ENCODE data around the gene TMEM218.
"Not testable (repeated sequence)": the region's sequence is repeated elsewhere in the genome, so short reads cannot be mapped to it uniquely, and the experiment has no call there.

Gene TMEM218

GRCh38 chr11:125128450-125128849 lies 17.0 kb upstream of the TMEM218 start:
- no peak for DNase-seq

GRCh38 chr11:125124618-125124992 lies 13.2 kb upstream of the TMEM218 start:
- DNase-seq = no peak

- DNase-seq = no peak
Measured at GRCh38 chr11:125123947-125124617, 12.7 kb upstream of the TMEM218 start.

DNA sequence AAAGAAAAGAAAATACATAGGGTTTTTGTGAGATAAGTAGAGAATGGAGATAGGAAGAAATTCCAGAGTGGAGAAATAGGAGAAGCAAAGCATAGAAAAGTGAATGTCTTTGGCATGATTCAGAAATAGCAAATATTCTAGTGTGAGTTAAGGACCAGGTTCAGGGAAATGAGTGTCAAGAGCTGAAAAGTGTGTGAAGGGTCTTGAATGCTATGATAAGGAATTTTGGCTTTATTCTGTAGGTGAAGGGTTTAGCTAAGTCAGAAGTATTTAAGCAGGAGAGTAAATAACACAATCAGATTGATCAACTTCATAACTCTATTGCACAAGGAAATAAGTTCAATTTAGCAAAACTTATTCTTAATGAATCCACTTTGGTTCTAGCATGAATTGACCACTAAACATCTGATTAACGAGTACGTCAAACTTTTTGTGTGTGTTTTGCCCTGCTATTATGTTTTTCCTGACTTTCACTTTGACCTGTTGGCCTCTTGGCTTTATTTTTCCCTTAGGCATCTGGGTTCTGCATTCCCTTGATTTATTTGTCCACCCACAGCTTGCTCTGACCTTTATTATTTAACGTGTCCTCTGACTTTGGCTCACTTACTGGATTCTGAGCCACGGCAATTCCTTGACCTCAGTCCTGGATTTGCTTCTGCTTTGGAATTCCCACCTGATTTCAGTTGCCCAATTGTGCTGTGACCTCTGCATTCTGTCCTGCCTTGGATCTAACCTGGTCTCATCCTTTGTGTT lies 11.9 kb upstream of the TMEM218 start:
- DNase-seq = no peak

DNA sequence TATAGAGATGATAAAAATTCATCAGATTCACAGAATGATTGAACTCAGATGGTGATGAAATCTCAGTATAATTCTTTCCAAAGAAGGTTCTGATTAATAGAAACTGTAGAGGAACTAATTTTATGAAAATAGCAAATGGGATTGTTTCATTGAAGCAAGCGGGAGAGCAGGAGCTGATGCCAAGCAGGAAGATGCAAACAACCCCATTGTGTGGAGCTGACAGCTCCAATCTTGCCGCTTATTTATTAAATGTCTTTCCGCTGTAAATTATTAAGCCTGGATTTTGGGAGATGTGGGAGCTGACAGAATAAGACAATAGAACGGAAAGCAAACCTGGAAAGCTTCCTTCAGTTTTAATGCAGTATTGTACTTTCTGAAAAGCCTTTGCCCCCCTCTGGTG lies 6.0 kb upstream of the TMEM218 start:
- no peak for DNase-seq

DNA sequence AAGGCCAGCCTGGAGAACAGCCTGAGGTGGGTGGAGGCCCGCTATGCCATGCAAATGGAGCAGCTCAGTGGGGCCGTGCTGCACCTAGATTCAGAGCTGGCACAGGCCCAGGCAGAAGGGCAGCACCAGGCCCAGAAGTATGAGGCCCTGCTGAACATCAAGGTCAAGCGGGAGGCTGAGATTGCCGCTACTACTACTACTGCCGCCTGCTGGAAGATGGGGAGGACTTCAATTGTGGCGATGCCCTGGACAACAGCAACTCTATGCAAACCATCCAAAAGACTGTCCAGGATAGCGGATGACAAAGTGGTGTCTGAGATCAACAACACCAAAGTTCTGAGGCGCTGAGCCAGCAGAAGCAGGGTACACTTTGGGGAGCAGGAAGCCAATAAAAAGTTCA lies 3.1 kb upstream of the TMEM218 start:
- DNase-seq = no peak

- DNase-seq = no peak
Measured at GRCh38 chr11:125112208-125112604, 780 bp upstream of the TMEM218 start.

DNA sequence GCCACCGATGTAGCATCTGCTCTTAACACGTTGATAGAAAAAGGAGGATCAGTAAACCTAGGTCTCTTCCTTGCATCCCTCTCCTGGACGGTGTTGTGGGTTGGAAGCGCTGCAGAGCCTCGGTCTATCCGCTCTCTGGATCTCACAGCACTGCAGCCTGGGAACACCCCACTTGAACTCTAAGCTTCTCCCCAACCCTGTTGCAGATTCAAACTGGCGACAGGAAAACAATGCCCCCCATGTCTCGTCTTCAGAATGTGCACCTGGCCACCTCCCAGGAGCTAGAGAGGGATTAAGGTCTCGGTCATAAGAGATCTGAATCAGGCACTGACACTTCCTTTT lies 454 bp downstream of the TMEM218 start:
- no peak for DNase-seq

- DNase-seq = no peak
Measured at GRCh38 chr11:125110506-125110905, 920 bp downstream of the TMEM218 start.

DNA sequence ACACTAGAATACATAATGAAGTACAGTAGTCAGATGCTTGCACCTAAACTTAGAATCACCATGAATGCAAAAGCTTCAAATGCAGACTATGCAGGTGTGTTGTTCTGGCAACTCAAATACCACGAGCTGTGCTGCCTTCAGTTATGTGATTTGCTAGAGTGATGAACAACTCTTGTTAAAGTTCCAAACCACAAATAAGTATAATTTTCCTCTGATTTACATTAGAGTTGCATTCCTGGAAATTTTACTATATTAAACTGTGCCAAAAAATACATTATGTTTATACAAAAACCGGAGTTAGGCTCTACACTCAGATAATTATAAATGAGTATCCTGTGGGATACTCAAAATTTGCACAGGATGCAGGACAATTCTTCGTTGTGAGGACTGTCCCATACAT lies 3.0 kb downstream of the TMEM218 start:
- no peak for DNase-seq

DNA sequence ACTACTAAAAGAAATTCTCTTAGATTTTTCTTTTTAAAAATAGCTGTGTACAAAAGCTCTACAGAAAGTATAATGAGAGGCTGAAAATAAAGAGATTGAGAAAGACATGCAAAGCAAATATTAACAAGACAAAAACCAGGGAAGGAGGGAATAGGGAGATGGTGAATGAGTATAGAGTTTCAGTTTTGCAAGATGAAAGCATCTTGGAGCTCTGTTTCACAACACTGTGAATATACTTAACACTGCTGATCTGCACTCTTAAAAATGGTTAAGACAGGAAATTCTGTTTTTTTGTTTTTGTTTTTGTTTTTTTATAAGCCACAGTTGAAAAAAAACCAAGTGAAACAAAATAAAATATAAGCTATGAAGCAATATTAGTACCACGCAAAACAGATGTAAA lies 5.5 kb downstream of the TMEM218 start:
- DNase-seq = no peak

DNA sequence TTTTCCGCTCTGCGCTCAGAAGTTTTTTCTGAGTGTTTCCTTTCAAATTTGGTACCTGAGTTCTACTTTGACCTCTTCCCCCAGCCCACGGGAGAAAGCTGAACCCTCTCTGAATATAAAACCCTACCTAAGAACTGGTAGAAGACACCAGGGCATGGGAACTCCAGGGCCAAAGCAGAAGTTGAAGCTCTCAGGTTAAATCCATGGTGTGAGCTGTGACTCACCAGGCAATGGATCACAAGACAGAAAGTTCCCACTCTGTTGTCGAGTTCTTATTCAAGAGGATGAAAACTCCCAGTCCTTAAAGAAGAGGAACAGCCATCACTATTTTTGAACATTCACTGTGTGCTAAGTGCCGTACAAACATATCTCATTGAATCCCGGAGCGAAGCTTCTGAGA lies 8.9 kb downstream of the TMEM218 start:
- no peak for DNase-seq

DNA sequence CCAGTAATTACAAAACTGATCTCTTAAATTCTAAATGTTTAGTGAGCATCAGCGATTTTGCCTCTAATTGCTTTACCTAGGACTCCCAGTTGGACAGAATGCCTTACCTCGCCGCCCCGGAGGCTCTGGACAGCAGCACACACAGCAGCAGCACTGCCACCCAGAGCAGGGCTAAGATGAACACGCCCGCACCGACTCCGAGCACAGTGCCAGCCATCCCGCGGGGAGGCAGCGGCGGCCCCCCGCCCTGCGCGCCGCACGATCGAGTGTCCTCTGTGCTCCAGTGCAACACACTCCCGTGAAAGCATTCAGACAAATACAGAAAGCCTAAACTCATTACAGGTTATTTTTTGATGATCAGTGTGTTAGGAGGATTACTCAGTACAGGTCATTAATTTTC lies 9.4 kb downstream of the TMEM218 start:
- DNase-seq = no peak

DNA sequence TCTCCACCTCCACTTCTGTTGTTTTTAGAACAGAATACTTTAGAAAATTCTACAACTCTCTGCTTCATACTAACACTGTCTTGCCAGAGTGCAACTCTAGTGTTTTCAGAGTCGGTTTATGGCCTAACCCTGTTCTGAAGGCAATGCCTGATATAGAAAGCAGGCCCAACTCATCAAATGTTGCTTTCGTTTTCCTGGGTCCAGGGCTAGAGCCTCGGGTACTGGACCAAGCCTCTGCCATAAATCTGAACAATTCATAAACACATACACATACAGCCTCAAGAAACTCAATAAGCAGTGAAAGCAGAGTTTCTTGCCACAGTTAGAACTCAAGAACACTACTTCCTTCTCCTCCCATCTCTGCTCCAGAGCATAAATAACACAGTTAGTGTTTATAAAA lies 9.8 kb downstream of the TMEM218 start:
- no peak for DNase-seq

DNA sequence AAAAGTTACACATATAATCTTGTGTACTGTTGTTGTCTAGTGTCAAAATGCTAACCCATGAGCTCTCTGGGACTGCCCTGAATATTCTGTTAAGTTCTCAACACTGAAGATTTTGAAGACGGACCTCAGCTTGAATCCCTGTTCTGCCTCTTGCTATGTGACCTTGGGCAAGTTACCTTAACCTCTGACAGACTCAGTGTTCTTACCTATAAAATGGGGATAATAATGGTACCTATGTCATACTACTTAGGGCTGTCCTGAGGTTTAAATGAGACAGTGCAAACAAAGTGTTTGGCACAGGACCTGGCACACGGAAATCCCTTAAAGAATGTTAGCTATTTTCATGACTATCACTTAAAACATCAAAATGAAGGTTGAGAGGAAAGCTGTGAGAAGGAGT lies 11.3 kb downstream of the TMEM218 start:
- no peak for DNase-seq

GRCh38 chr11:125094731-125095130 lies 16.7 kb downstream of the TMEM218 start:
- no peak for DNase-seq

DNA sequence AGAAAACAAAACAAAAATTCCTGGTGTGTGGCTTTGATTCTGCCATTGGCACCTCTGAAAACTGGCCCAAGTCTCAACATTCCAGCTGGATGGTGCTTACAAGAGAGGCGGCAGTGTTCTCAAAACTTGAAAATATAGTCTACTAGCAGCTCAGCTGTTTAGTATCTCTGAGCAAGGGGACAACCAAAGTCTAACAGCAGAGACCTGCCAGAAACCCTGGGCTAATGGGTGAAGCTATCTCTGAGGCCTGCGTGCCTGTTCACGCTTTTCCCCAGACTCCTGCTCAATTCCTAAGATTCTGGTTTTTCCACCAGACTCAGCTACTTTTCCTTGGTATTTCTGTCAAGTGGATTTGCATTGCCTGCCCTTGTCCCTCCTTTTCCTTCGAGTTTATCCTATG lies 17.9 kb downstream of the TMEM218 start:
- no peak for DNase-seq

DNA sequence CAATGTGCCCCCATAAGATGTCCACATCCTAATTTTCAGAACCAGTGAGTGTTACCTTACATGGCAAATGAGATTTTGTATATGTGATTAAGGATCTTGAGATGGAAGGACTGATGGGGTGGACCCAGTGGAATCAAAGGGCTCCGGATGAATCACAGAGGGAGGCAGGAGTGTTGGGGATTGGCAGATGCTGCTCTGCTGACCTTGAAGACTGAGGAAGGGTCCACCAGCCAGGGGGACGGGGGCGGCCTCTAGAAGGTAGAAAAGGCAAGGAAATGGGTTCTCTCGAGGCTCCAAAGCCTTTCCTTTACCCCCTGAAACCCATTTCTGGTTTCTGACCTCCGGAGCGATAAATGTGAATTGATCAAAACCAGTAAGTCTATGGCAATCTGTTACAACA lies 18.8 kb downstream of the TMEM218 start:
- DNase-seq = no peak

- DNase-seq = no peak
Measured at GRCh38 chr11:125091877-125092664, 19.4 kb downstream of the TMEM218 start.

- no peak for DNase-seq
Measured at GRCh38 chr11:125091247-125091876, 20.1 kb downstream of the TMEM218 start.

- no peak for DNase-seq
Measured at GRCh38 chr11:125090816-125091215, 20.6 kb downstream of the TMEM218 start.

- not testable (repeated sequence) for DNase-seq
Measured at GRCh38 chr11:125090151-125090550, 21.3 kb downstream of the TMEM218 start.

DNA sequence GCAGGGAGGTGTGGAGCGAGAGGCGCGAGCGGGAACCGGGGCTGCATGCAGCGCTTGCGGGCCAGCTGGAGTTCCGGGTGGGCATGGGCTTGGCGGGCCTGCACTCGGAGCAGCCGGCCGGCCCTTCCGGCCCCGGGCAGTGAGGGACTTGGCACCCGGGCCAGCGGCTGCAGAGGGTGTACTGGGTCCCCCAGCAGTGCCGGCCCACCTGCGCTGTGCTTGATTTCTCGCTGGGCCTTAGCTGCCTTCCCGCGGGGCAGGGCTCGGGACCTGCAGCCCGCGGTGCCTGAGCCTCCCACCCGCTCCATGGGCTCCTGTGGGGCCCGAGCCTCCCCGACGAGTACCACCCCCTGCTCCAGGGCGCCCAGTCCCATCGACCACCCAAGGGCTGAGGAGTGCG lies 21.9 kb downstream of the TMEM218 start:
- DNase-seq = not testable (repeated sequence)

Measured in activated CD4-positive, CD25-positive, alpha-beta regulatory T cell (primary cell).